ENCODE data around the gene ABCB11. TPM values are rescaled to one million over a fixed set of nuclear protein-coding genes. Genes with fewer than 3 reads are reported as not detected.

The ABCB11 gene
- total and polyA plus RNA-seq, 2 donors (not counting 3 experiments of a cell fraction or from before 2014, with no cell fraction given), result 0.22 to 0.44 TPM

DNA sequence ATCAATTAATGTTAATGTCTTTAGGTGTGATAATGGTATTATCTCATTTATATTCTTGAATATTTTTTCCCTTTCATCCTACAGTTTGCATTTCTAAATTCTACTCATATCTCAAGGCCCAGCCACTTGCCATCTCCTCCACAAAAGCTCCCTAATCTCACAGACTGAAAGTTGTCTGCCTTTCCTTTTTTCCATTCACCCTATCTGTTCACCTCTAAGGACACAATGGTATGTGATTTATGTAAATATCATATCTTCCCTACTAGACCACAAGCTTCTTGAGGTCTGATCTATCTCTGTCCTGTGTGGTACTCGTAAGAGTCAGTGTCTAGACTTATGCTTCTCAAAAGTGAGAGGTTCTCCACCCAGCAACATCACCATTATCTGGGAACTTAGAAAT lies 137.0 kb downstream of the ABCB11 start:
- Histone ChIP-seq H3K9me1 (replicated peaks; ENCODE audit: control insufficient read depth, extremely low read depth, insufficient read depth, low read length) (no peaks in the 10 kb centered on the region), H3K27ac (ENCODE audit: insufficient read depth, low read depth, low read length) (no peak overlapping the region), H3K4me2 (ENCODE audit: insufficient read depth, low read length) (no peak overlapping the region), H4K20me1 (replicated peaks; ENCODE audit: control insufficient read depth, extremely low read depth, insufficient read depth, low read length) (no peaks in the 10 kb centered on the region), H3K9ac (replicated peaks; ENCODE audit: extremely low read depth, insufficient read depth, low read length) (no peak overlapping the region), H3K9me3 (replicated peaks; ENCODE audit: control insufficient read depth, insufficient read depth, low read length) (no peaks in the 10 kb centered on the region), H3K79me2 (ENCODE audit: control insufficient read depth, insufficient read depth, low read length) (peaks cover 10% of the 10 kb centered on the region), H3K36me3 (ENCODE audit: control insufficient read depth in 2 of 2, extremely low read depth in 1 of 2, insufficient read depth in 2 of 2, low read length in 2 of 2) (no peaks in the 10 kb centered on the region), H3K4me1 (ENCODE audit: control insufficient read depth, extremely low read depth, insufficient read depth, low read length) (peaks cover 10% of the 10 kb centered on the region), H3K27me3 (ENCODE audit: control insufficient read depth in 2 of 2, insufficient read depth in 2 of 2, low read length in 2 of 2) (peaks cover 0 to 8% of the 10 kb centered on the region in 2 experiments), H3K4me3 (replicated peaks in 1 of 3; ENCODE audit: insufficient read depth in 1 of 3, low read depth in 1 of 3, low read length in 3 of 3) (no peak overlapping the region), H2AFZ (ENCODE audit: low read depth, low read length) (no peak overlapping the region)
- no peak for TF ChIP-seq EZH2 (IDR thresholded peaks at IDR 0.05; ENCODE audit: borderline replicate concordance, low read depth, low read length, severe bottlenecking)
- no peak for TF ChIP-seq GATA2 (IDR thresholded peaks at IDR 0.05; ENCODE audit: insufficient read depth, insufficient read length, low read depth, low read length)
- TF ChIP-seq, protein P1, sequence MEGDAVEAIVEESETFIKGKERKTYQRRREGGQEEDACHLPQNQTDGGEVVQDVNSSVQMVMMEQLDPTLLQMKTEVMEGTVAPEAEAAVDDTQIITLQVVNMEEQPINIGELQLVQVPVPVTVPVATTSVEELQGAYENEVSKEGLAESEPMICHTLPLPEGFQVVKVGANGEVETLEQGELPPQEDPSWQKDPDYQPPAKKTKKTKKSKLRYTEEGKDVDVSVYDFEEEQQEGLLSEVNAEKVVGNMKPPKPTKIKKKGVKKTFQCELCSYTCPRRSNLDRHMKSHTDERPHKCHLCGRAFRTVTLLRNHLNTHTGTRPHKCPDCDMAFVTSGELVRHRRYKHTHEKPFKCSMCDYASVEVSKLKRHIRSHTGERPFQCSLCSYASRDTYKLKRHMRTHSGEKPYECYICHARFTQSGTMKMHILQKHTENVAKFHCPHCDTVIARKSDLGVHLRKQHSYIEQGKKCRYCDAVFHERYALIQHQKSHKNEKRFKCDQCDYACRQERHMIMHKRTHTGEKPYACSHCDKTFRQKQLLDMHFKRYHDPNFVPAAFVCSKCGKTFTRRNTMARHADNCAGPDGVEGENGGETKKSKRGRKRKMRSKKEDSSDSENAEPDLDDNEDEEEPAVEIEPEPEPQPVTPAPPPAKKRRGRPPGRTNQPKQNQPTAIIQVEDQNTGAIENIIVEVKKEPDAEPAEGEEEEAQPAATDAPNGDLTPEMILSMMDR (IDR thresholded peaks at IDR 0.05; ENCODE audit: extremely low read depth in 1 of 2, insufficient read depth in 1 of 2, low read depth in 1 of 2, low read length in 2 of 2), result no peak
- TF ChIP-seq FOS (IDR thresholded peaks at IDR 0.05; ENCODE audit: borderline replicate concordance, insufficient read depth, low read length), result no peak
- TF ChIP-seq MYC (IDR thresholded peaks at IDR 0.05; ENCODE audit: low read depth, low read length), result no peak
- TF ChIP-seq, protein P2, sequence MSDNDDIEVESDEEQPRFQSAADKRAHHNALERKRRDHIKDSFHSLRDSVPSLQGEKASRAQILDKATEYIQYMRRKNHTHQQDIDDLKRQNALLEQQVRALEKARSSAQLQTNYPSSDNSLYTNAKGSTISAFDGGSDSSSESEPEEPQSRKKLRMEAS (IDR thresholded peaks at IDR 0.05; ENCODE audit: insufficient read depth, insufficient read length), result no peak
- DNase-seq (ENCODE audit: low read depth, low spot score) (no peak), FAIRE-seq (no peak)
- dilution Hi-C loops (cut with MboI; ENCODE audit: extremely low pct_ligation_motif_present, low sequenced_read_pairs) (no loop called here), intact Hi-C loops (cut with micrococcal nuclease) (no loop called here)
- POLR2A ChIA-PET, result no interaction called here
- CTCF ChIA-PET, result no interaction called here
- BruUV-seq (replicated peaks), result no TSS peak

Data from endothelial cell of umbilical vein (primary cell).